GM18526 (cell line): Measurements from ENCODE around the gene MRPL19.

Experiments
- POLR2A ChIP-seq: IDR thresholded peaks from 3 replicates; pipeline ENCODE4 v1.6.1; 2011; ENCODE audit not compliant: insufficient read length; ENCODE audit errors: extremely low read depth

Gene MRPL19

GRCh38 chr2:75737961-75738360, 91.4 kb downstream of the MRPL19 start:
- no peak for TF ChIP-seq POLR2A
